ENCODE measurements around the gene CADM3.

Gene CADM3

GRCh38 chr1:159201642-159202041 is 30.2 kb downstream of the CADM3 start:
- Histone ChIP-seq H3K4me1 (ENCODE audit: insufficient read depth, insufficient read length) (peaks cover 2% of the 10 kb centered on the region), H3K27me3 (ENCODE audit: insufficient read depth, insufficient read length) (no peaks in the 10 kb centered on the region), H3K4me3 (ENCODE audit: insufficient read length, low read depth) (no peak overlapping the region), H3K36me3 (ENCODE audit: insufficient read depth, insufficient read length, low read length) (peaks cover 7% of the 10 kb centered on the region), H3K9me3 (ENCODE audit: insufficient read depth, low read length) (no peaks in the 10 kb centered on the region), H3K9ac (ENCODE audit: insufficient read length, low read depth) (no peak overlapping the region)
- no peak for DNase-seq (ENCODE audit: low read depth, low spot score)
- TF ChIP-seq SUZ12 (IDR thresholded peaks at IDR 0.05; ENCODE audit: extremely low read depth, insufficient read depth, insufficient read length) (no peak), ZNF274 (IDR thresholded peaks at IDR 0.05; ENCODE audit: low read depth, low read length) (no peak), YY1 (IDR thresholded peaks at IDR 0.05; ENCODE audit: insufficient read depth, insufficient read length) (no peak)

GRCh38 chr1:159203610-159204009 is 32.2 kb downstream of the CADM3 start:
- no peak overlapping the region for H3K4me3 ChIP-seq (ENCODE audit: insufficient read length, low read depth)
- no peak for TF ChIP-seq SUZ12 (IDR thresholded peaks at IDR 0.05; ENCODE audit: extremely low read depth, insufficient read depth, insufficient read length)
- TF ChIP-seq YY1 (IDR thresholded peaks at IDR 0.05; ENCODE audit: insufficient read depth, insufficient read length) = no peak
- TF ChIP-seq ZNF274 (IDR thresholded peaks at IDR 0.05; ENCODE audit: low read depth, low read length) = no peak
- H3K36me3 ChIP-seq (ENCODE audit: insufficient read depth, insufficient read length, low read length) = peaks cover 5% of the 10 kb centered on the region
- H3K27me3 ChIP-seq (ENCODE audit: insufficient read depth, insufficient read length) = no peaks in the 10 kb centered on the region
- no peak for DNase-seq (ENCODE audit: low read depth, low spot score)
- peaks cover 2% of the 10 kb centered on the region for H3K4me1 ChIP-seq (ENCODE audit: insufficient read depth, insufficient read length)
- H3K9ac ChIP-seq (ENCODE audit: insufficient read length, low read depth) = no peak overlapping the region
- H3K9me3 ChIP-seq (ENCODE audit: insufficient read depth, low read length) = no peaks in the 10 kb centered on the region

- no peak for DNase-seq (ENCODE audit: low read depth, low spot score)
- Histone ChIP-seq H3K4me3 (ENCODE audit: insufficient read length, low read depth) (no peak within 1 kb of the TSS), H3K9me3 (ENCODE audit: insufficient read depth, low read length) (no peaks in the 10 kb centered on the region), H3K36me3 (ENCODE audit: insufficient read depth, insufficient read length, low read length) (peaks cover 5% of the 10 kb centered on the region), H3K27me3 (ENCODE audit: insufficient read depth, insufficient read length) (no peaks in the 10 kb centered on the region), H3K9ac (ENCODE audit: insufficient read length, low read depth) (no peak within 1 kb of the TSS), H3K4me1 (ENCODE audit: insufficient read depth, insufficient read length) (peaks cover 2% of the 10 kb centered on the region)
- no peak for TF ChIP-seq ZNF274 (IDR thresholded peaks at IDR 0.05; ENCODE audit: low read depth, low read length)
- no peak for TF ChIP-seq YY1 (IDR thresholded peaks at IDR 0.05; ENCODE audit: insufficient read depth, insufficient read length)
- TF ChIP-seq SUZ12 (IDR thresholded peaks at IDR 0.05; ENCODE audit: extremely low read depth, insufficient read depth, insufficient read length) = no peak
Observed at GRCh38 chr1:159204161-159205141, 33.0 kb downstream of the CADM3 start, which contains the start of gene ACKR1. Gene ACKR1 (plus strand): TSS chr1:159204875. CDS start chr1:159204960, 85 bp downstream.

- TF ChIP-seq SUZ12 (IDR thresholded peaks at IDR 0.05; ENCODE audit: extremely low read depth, insufficient read depth, insufficient read length) (no peak), ZNF274 (IDR thresholded peaks at IDR 0.05; ENCODE audit: low read depth, low read length) (no peak)
- peaks cover 2% of the 10 kb centered on the region for H3K4me1 ChIP-seq (ENCODE audit: insufficient read depth, insufficient read length)
- no peaks in the 10 kb centered on the region for H3K9me3 ChIP-seq (ENCODE audit: insufficient read depth, low read length)
- no peaks in the 10 kb centered on the region for H3K27me3 ChIP-seq (ENCODE audit: insufficient read depth, insufficient read length)
- H3K4me3 ChIP-seq (ENCODE audit: insufficient read length, low read depth) = no peak overlapping the region
- no peaks in the 10 kb centered on the region for H3K36me3 ChIP-seq (ENCODE audit: insufficient read depth, insufficient read length, low read length)
- no peak for DNase-seq (ENCODE audit: low read depth, low spot score)
- H3K9ac ChIP-seq (ENCODE audit: insufficient read length, low read depth) = no peak overlapping the region
Observed at GRCh38 chr1:159205225-159205624, 33.8 kb downstream of the CADM3 start.

- no peak overlapping the region for H3K4me3 ChIP-seq (ENCODE audit: insufficient read length, low read depth)
- DNase-seq (ENCODE audit: low read depth, low spot score) = no peak
- no peak overlapping the region for H3K9ac ChIP-seq (ENCODE audit: insufficient read length, low read depth)
- TF ChIP-seq SUZ12 (IDR thresholded peaks at IDR 0.05; ENCODE audit: extremely low read depth, insufficient read depth, insufficient read length) (no peak), ZNF274 (IDR thresholded peaks at IDR 0.05; ENCODE audit: low read depth, low read length) (no peak), YY1 (IDR thresholded peaks at IDR 0.05; ENCODE audit: insufficient read depth, insufficient read length) (no peak)
- no peaks in the 10 kb centered on the region for H3K36me3 ChIP-seq (ENCODE audit: insufficient read depth, insufficient read length, low read length)
- H3K9me3 ChIP-seq (ENCODE audit: insufficient read depth, low read length) = no peaks in the 10 kb centered on the region
- peaks cover 2% of the 10 kb centered on the region for H3K4me1 ChIP-seq (ENCODE audit: insufficient read depth, insufficient read length)
- H3K27me3 ChIP-seq (ENCODE audit: insufficient read depth, insufficient read length) = no peaks in the 10 kb centered on the region
Observed at GRCh38 chr1:159206110-159206509, 34.7 kb downstream of the CADM3 start.

GRCh38 chr1:159207080-159207479 is 35.7 kb downstream of the CADM3 start:
- Histone ChIP-seq H3K27me3 (ENCODE audit: insufficient read depth, insufficient read length) (no peaks in the 10 kb centered on the region), H3K4me1 (ENCODE audit: insufficient read depth, insufficient read length) (peaks cover 2% of the 10 kb centered on the region), H3K9me3 (ENCODE audit: insufficient read depth, low read length) (no peaks in the 10 kb centered on the region), H3K9ac (ENCODE audit: insufficient read length, low read depth) (no peak overlapping the region), H3K4me3 (ENCODE audit: insufficient read length, low read depth) (no peak overlapping the region), H3K36me3 (ENCODE audit: insufficient read depth, insufficient read length, low read length) (no peaks in the 10 kb centered on the region)
- TF ChIP-seq SUZ12 (IDR thresholded peaks at IDR 0.05; ENCODE audit: extremely low read depth, insufficient read depth, insufficient read length) (no peak), YY1 (IDR thresholded peaks at IDR 0.05; ENCODE audit: insufficient read depth, insufficient read length) (no peak), ZNF274 (IDR thresholded peaks at IDR 0.05; ENCODE audit: low read depth, low read length) (no peak)
- DNase-seq (ENCODE audit: low read depth, low spot score) = no peak

GRCh38 chr1:159207774-159208173 is 36.4 kb downstream of the CADM3 start:
- Histone ChIP-seq H3K9ac (ENCODE audit: insufficient read length, low read depth) (no peak overlapping the region), H3K9me3 (ENCODE audit: insufficient read depth, low read length) (no peaks in the 10 kb centered on the region), H3K4me1 (ENCODE audit: insufficient read depth, insufficient read length) (peaks cover 2% of the 10 kb centered on the region), H3K4me3 (ENCODE audit: insufficient read length, low read depth) (no peak overlapping the region), H3K27me3 (ENCODE audit: insufficient read depth, insufficient read length) (no peaks in the 10 kb centered on the region), H3K36me3 (ENCODE audit: insufficient read depth, insufficient read length, low read length) (no peaks in the 10 kb centered on the region)
- TF ChIP-seq ZNF274 (IDR thresholded peaks at IDR 0.05; ENCODE audit: low read depth, low read length) (no peak), SUZ12 (IDR thresholded peaks at IDR 0.05; ENCODE audit: extremely low read depth, insufficient read depth, insufficient read length) (no peak), YY1 (IDR thresholded peaks at IDR 0.05; ENCODE audit: insufficient read depth, insufficient read length) (no peak)
- DNase-seq (ENCODE audit: low read depth, low spot score) = no peak

All from NT2/D1 (cell line).